Measurements from ENCODE around the gene C16orf78. TPM values are rescaled to one million over a fixed set of nuclear protein-coding genes. Genes with fewer than 3 reads are reported as not detected.
A peak's percentile ranks its signal among the peaks of the same experiment; 100 is the strongest.

C16orf78 gene
- polyA plus RNA-seq, 4 donors = not detected

GRCh38 chr16:49424961-49425360 is 51.4 kb downstream of the C16orf78 start:
- no peak for DNase-seq (ENCODE audit: low read depth in 4 of 4, low spot score in 2 of 4)

- DNase-seq (ENCODE audit: low read depth in 4 of 4, low spot score in 2 of 4) = no peak
Measured at GRCh38 chr16:49427771-49428170, 54.2 kb downstream of the C16orf78 start.

- DNase-seq (ENCODE audit: low read depth in 4 of 4, low spot score in 2 of 4) = no peak
Measured at GRCh38 chr16:49428808-49429207, 55.2 kb downstream of the C16orf78 start.

- DNase-seq (ENCODE audit: low read depth in 4 of 4, low spot score in 2 of 4) = no peak
Measured at GRCh38 chr16:49431040-49431439, 57.4 kb downstream of the C16orf78 start.

- DNase-seq (ENCODE audit: low read depth in 4 of 4, low spot score in 2 of 4) = no peak
Measured at GRCh38 chr16:49431591-49432290, 58.1 kb downstream of the C16orf78 start.

GRCh38 chr16:49434733-49435132 is 61.1 kb downstream of the C16orf78 start:
- DNase-seq (ENCODE audit: low read depth in 4 of 4, low spot score in 2 of 4) = no peak

- no peak for DNase-seq (ENCODE audit: low read depth in 4 of 4, low spot score in 2 of 4)
Measured at GRCh38 chr16:49436181-49436580, 62.6 kb downstream of the C16orf78 start.

GRCh38 chr16:49437344-49437743 is 63.7 kb downstream of the C16orf78 start:
- no peak for DNase-seq (ENCODE audit: low read depth in 4 of 4, low spot score in 2 of 4)

- no peak for DNase-seq (ENCODE audit: low read depth in 4 of 4, low spot score in 2 of 4)
Measured at GRCh38 chr16:49439050-49439449, 65.4 kb downstream of the C16orf78 start.

GRCh38 chr16:49439676-49440075 is 66.1 kb downstream of the C16orf78 start:
- DNase-seq (ENCODE audit: low read depth in 4 of 4, low spot score in 2 of 4) = no peak

- DNase-seq (ENCODE audit: low read depth in 4 of 4, low spot score in 2 of 4) = no peak
Measured at GRCh38 chr16:49440156-49441065, 66.8 kb downstream of the C16orf78 start.

GRCh38 chr16:49441366-49441780 is 67.8 kb downstream of the C16orf78 start:
- DNase-seq (ENCODE audit: low read depth in 4 of 4, low spot score in 2 of 4) = peak in 2 of 4 donors; percentile 51 to 52

- no peak for DNase-seq (ENCODE audit: low read depth in 4 of 4, low spot score in 2 of 4)
Measured at GRCh38 chr16:49442805-49443204, 69.2 kb downstream of the C16orf78 start.

GRCh38 chr16:49443576-49443975 is 70.0 kb downstream of the C16orf78 start:
- no peak for DNase-seq (ENCODE audit: low read depth in 4 of 4, low spot score in 2 of 4)

GRCh38 chr16:49446805-49447204 is 73.2 kb downstream of the C16orf78 start:
- DNase-seq (ENCODE audit: low read depth in 4 of 4, low spot score in 2 of 4) = no peak

Other genes with a start within 250 kb of the C16orf78 start
- gene CBLN1, start 92.0 kb upstream of the C16orf78 start, polyA plus RNA-seq (ENCODE audit: insufficient read length in 4 of 4) = under 1 TPM; 0.17 to 0.54 (median 0.33) TPM

All from left renal cortex interstitium (tissue), 4 donors.